ENCODE results near the gene RASSF3.

RASSF3 gene

DNA sequence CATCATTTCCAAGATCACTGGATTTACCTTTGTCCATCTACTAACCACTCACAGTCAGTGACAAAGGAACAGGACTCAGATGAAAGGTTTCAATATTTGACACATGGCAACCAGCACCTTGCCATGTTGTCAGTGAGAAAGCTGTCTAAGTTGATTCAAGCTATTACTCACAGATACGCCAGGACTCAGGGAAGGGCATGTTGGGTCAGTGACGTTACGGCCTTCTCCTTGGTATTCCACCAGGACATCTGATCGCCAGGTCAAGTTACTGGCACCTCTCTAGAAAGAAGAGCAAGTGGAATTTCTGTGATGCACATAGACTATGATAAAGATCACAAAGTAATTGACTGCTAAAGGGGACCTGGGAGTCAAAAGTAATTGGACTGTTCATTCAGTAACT, 112.5 kb downstream of the RASSF3 start:
- no peak for DNase-seq (ENCODE audit: low read depth in 4 of 4, low spot score in 1 of 4)

DNA sequence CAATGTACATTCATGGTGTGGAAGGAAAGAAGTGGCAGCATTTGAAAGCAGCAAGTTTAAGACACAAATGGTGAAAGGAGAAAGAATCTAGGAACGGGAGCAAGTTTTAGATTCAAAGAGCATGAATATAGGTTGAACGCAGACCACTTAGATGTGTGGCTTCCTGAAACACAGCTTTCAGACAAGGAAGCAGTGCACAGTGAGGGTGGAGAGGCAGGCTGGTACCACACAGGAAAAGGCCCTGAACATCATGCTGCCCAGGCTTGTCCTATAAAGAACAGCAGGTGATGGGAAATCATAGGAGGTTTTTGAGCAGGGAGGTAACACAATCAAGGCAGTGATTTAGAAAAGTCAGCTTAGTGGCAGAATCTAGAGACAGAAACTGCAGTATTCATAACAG, 113.3 kb downstream of the RASSF3 start:
- no peak for DNase-seq (ENCODE audit: low read depth in 4 of 4, low spot score in 1 of 4)

DNA sequence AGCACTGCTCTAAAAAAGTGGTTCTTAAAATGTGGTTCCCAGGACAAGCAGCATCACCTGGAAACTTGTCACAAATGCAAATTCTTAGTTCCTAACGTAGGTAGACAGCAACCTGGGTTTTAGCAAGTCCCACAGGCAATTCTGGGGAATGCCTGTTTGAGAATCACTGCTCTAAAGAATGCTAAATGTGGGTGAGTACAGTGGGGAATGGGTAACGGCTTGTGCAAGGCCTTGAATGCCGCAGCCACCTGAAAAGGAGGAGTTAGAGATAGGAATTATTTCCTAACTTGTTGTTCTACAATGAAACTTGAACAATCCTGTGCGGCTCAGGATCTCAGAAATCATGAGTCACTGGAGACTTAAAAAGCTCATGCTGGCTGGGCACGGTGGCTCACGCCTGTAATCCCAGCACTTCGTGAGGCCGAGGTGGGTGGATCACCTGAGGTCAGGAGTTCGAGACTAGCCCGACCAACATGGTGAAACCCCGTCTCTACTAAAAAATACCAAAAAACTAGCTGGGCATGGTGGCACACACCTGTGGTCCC, 114.0 kb downstream of the RASSF3 start:
- no peak for DNase-seq (ENCODE audit: low read depth in 4 of 4, low spot score in 1 of 4)

DNA sequence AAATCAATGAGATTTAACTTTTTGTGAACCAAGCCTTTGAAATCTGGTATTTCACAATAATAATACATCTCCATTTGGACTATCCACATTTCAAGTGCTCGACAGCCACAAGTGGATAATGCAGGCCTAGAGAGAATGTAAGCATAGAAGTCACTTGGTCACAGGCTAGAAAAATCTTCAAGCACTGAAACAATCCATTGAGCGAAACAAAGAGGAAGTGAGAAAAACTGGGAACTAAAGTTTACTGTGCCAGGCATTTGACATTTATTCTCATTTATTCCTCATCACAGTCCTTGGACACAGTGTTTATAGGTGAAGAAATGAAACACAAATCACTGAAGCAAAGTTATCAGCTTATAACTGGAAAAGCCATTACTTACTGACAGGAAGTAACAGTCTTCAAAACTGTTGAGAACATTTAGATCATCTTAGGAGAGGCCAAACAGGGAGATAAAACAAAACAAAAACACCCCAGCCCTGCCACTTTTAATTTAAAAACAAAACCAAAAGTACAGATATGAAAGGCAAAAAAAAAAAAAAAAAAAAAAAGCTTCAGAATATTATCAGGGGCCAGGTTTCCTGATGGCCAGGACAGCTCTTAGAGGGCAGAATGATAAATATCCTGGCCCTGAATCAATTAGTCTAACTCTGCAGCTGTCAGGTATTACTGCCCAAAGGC, 119.8 kb downstream of the RASSF3 start:
- no peak for DNase-seq (ENCODE audit: low read depth in 4 of 4, low spot score in 1 of 4)

- DNase-seq (ENCODE audit: low read depth in 4 of 4, low spot score in 1 of 4), result no peak
Measured at GRCh38 chr12:64730588-64730969, 120.3 kb downstream of the RASSF3 start.

DNA sequence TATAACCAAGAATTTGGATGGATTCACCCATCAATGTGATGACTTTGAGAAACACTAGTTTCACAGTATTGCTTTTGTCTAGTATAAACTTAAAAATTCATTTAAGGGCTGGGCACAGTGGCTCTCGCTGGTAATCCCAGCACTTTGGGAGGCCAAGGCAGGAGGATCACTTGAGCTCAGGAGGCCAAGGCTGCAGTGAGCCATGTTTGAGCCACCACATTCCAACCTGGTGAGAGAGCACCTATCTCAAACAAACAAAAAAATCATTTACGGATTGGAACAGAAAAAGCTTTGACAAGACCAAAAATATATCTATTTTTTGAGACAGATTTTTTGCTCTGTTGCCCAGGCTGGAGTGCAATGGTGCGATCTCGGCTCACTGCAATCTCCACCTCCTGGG, 121.4 kb downstream of the RASSF3 start:
- no peak for DNase-seq (ENCODE audit: low read depth in 4 of 4, low spot score in 1 of 4)

DNA sequence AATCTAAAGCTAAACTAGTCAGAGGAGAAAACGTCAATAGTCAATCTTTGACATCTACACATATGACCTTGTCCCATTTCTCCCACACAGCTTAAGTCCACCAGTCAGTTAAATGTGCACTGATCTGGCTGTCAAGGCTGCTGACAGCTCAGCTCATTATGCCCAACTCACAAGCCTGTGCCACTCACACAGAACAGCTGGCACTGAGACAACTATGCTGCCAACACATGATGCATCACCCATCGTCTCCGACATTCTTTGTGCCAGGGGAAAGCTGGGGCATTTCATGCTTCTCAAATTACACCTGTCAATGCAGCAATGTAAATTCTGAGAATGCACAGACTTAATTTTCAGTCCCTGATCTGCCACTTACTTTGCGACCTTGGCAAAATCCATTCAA, 123.6 kb downstream of the RASSF3 start:
- DNase-seq (ENCODE audit: low read depth in 4 of 4, low spot score in 1 of 4), result no peak

- DNase-seq (ENCODE audit: low read depth in 4 of 4, low spot score in 1 of 4), result no peak
Measured at GRCh38 chr12:64735442-64735841, 125.1 kb downstream of the RASSF3 start.

- no peak for DNase-seq (ENCODE audit: low read depth in 4 of 4, low spot score in 1 of 4)
Measured at GRCh38 chr12:64736771-64737170, 126.5 kb downstream of the RASSF3 start.

GRCh38 chr12:64737539-64737938, 127.2 kb downstream of the RASSF3 start:
- no peak for DNase-seq (ENCODE audit: low read depth in 4 of 4, low spot score in 1 of 4)

DNA sequence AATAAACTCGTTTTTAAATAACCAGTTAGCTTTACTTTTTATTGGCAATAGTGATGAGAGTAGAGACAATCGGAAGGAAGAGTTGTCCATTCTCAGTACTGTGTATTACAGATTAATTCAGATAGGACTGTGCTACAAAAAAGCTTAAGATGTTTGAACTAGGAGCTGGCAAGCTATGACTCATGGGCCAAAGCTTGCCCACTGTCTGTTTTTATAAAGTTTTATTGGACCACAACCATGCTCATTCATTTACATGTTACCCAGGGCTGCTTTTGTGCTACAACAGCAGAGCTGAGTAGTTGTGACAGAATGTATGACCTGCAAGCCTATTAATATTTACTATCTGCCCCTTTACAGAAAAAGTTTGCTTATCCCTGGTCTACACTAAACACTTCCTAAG, 129.5 kb downstream of the RASSF3 start:
- DNase-seq (ENCODE audit: low read depth in 4 of 4, low spot score in 1 of 4), result no peak

GRCh38 chr12:64740646-64741045, 130.4 kb downstream of the RASSF3 start:
- no peak for DNase-seq (ENCODE audit: low read depth in 4 of 4, low spot score in 1 of 4)

GRCh38 chr12:64742416-64742815, 132.1 kb downstream of the RASSF3 start:
- no peak for DNase-seq (ENCODE audit: low read depth in 4 of 4, low spot score in 1 of 4)

- no peak for DNase-seq (ENCODE audit: low read depth in 4 of 4, low spot score in 1 of 4)
Measured at GRCh38 chr12:64743206-64743605, 132.9 kb downstream of the RASSF3 start.

- no peak for DNase-seq (ENCODE audit: low read depth in 4 of 4, low spot score in 1 of 4)
Measured at GRCh38 chr12:64744422-64745258, 134.3 kb downstream of the RASSF3 start.

GRCh38 chr12:64745259-64745807, 135.0 kb downstream of the RASSF3 start:
- no peak for DNase-seq (ENCODE audit: low read depth in 4 of 4, low spot score in 1 of 4)

GRCh38 chr12:64745980-64746379, 135.7 kb downstream of the RASSF3 start:
- no peak for DNase-seq (ENCODE audit: low read depth in 4 of 4, low spot score in 1 of 4)

- DNase-seq (ENCODE audit: low read depth in 4 of 4, low spot score in 1 of 4), result no peak
Measured at GRCh38 chr12:64746663-64747062, 136.4 kb downstream of the RASSF3 start.
